KBM-7 (cell line): ENCODE results near the gene LYPD6B.
A peak's percentile ranks its signal among the peaks of the same experiment; 100 is the strongest.

Source experiments
- DNase-seq: peaks from one replicate; pipeline ENCODE4 v3.0.0-alpha.2; 2015
- in situ Hi-C: fragments of 300-500 bp; cut with MboI; formaldehyde crosslinking; loops from 2 replicates; pipeline ENCODE4 v1.14.3; 2020; ENCODE audit warnings: low sequenced_read_pairs, low pct_unique_long_range_greater_than_20kb, mixed read lengths

The LYPD6B gene

GRCh38 chr2:149006883-149007543, 31.5 kb upstream of the LYPD6B start:
- in situ Hi-C loops, result loop anchor here (25.0 kb wide), 1 partner anchor 555 kb away; no protein-coding TSS in a partner anchor
- no peak for DNase-seq

GRCh38 chr2:149008381-149008780, 30.1 kb upstream of the LYPD6B start:
- no peak for DNase-seq
- in situ Hi-C loops, result loop anchor here (25.0 kb wide), 1 partner anchor 554 kb away; no protein-coding TSS in a partner anchor

GRCh38 chr2:149009576-149010461, 28.7 kb upstream of the LYPD6B start:
- in situ Hi-C loops, result loop anchor here (25.0 kb wide), 1 partner anchor 552 kb away; no protein-coding TSS in a partner anchor
- no peak for DNase-seq

- no peak for DNase-seq
- in situ Hi-C loops, result loop anchor here (25.0 kb wide), 1 partner anchor 550 kb away; no protein-coding TSS in a partner anchor
Observed at GRCh38 chr2:149012545-149012944, 26.0 kb upstream of the LYPD6B start.

- in situ Hi-C loops, result loop anchor here (25.0 kb wide), 1 partner anchor 547 kb away; no protein-coding TSS in a partner anchor
- no peak for DNase-seq
Observed at GRCh38 chr2:149015501-149015900, 23.0 kb upstream of the LYPD6B start.

- in situ Hi-C loops, result loop anchor here (25.0 kb wide), 1 partner anchor 546 kb away; no protein-coding TSS in a partner anchor
- no peak for DNase-seq
Observed at GRCh38 chr2:149015926-149016563, 22.5 kb upstream of the LYPD6B start.

- DNase-seq, result peak; percentile 64
- in situ Hi-C loops, result loop anchor here (25.0 kb wide), 1 partner anchor 545 kb away; no protein-coding TSS in a partner anchor
Observed at GRCh38 chr2:149017116-149017985, 21.1 kb upstream of the LYPD6B start.

- in situ Hi-C loops, result loop anchor here (25.0 kb wide), 1 partner anchor 543 kb away; no protein-coding TSS in a partner anchor
- DNase-seq, result no peak
Observed at GRCh38 chr2:149018981-149019380, 19.5 kb upstream of the LYPD6B start.

GRCh38 chr2:149019768-149020167, 18.7 kb upstream of the LYPD6B start:
- in situ Hi-C loops, result loop anchor here (25.0 kb wide), 1 partner anchor 543 kb away; no protein-coding TSS in a partner anchor
- no peak for DNase-seq

GRCh38 chr2:149020432-149020851, 18.1 kb upstream of the LYPD6B start:
- DNase-seq, result no peak
- in situ Hi-C loops, result loop anchor here (25.0 kb wide), 1 partner anchor 542 kb away; no protein-coding TSS in a partner anchor

GRCh38 chr2:149021271-149021719, 17.2 kb upstream of the LYPD6B start:
- in situ Hi-C loops, result loop anchor here (25.0 kb wide), 1 partner anchor 541 kb away; no protein-coding TSS in a partner anchor
- DNase-seq, result no peak

- in situ Hi-C loops, result loop anchor here (25.0 kb wide), 1 partner anchor 541 kb away; no protein-coding TSS in a partner anchor
- DNase-seq, result no peak
Observed at GRCh38 chr2:149021761-149022160, 16.7 kb upstream of the LYPD6B start.

GRCh38 chr2:149023091-149023490, 15.4 kb upstream of the LYPD6B start:
- no peak for DNase-seq
- in situ Hi-C loops, result loop anchor here (25.0 kb wide), 1 partner anchor 539 kb away; no protein-coding TSS in a partner anchor

GRCh38 chr2:149027590-149028250, 10.8 kb upstream of the LYPD6B start:
- in situ Hi-C loops, result no loop called here
- DNase-seq, result no peak

- in situ Hi-C loops, result no loop called here
- DNase-seq, result no peak
Observed at GRCh38 chr2:149028377-149028776, 10.1 kb upstream of the LYPD6B start.

GRCh38 chr2:149028891-149029290, 9.6 kb upstream of the LYPD6B start:
- in situ Hi-C loops, result no loop called here
- DNase-seq, result no peak

GRCh38 chr2:149029307-149029965, 9.1 kb upstream of the LYPD6B start:
- in situ Hi-C loops, result no loop called here

More at GRCh38 chr2:149029307-149029965, 9.1 kb upstream of the LYPD6B start:
- no peak for DNase-seq
